SJCRH30 (cell line): ENCODE data around the gene TNRC18. TPM values are rescaled to one million over a fixed set of nuclear protein-coding genes. Genes with fewer than 3 reads are reported as not detected.

ENCODE experiments used
- DNase-seq, 2 experiments: peaks; one replicate each; pipeline ENCODE4 v3.0.0-alpha.2; 2015 to 2020
- H3K27ac ChIP-seq: fragments of 250-450 bp; sonication (Bioruptor Pico); 2 replicates; pipeline ENCODE4 v1.5.1; 2020; ENCODE audit warnings: mild to moderate bottlenecking, moderate library complexity
- H3K27me3 ChIP-seq: fragments of 250-450 bp; sonication (Bioruptor Pico); 2 replicates; pipeline ENCODE4 v1.5.1; 2020; ENCODE audit warnings: mild to moderate bottlenecking, moderate library complexity
- H3K36me3 ChIP-seq: fragments of 250-450 bp; sonication (Bioruptor Pico); 2 replicates; pipeline ENCODE4 v1.5.1; 2020; ENCODE audit warnings: mild to moderate bottlenecking, moderate library complexity
- H3K4me1 ChIP-seq: fragments of 250-450 bp; sonication (Bioruptor Pico); 2 replicates; pipeline ENCODE4 v1.5.1; 2020; ENCODE audit warnings: mild to moderate bottlenecking, moderate library complexity
- H3K4me3 ChIP-seq: fragments of 250-450 bp; sonication (Bioruptor Pico); 2 replicates; pipeline ENCODE4 v1.5.1; 2020; ENCODE audit warnings: mild to moderate bottlenecking, moderate library complexity
- H3K9me3 ChIP-seq: fragments of 250-450 bp; sonication (Bioruptor Pico); replicated peaks from 2 replicates; pipeline ENCODE4 v1.5.1; 2020; ENCODE audit warnings: mild to moderate bottlenecking, moderate library complexity
- total RNA-seq: library from RNA; depleted of rRNA; stranded (reverse); fragments of >200 nt; shearing (Covaris generic); gene quantifications from 2 replicates; pipeline ENCODE4 v1.2.3, GENCODE V29; 2014

The TNRC18 gene
- total RNA-seq, 1 experiment from 2014 or later: 31.1 TPM

- DNase-seq: no peak
- Histone ChIP-seq H3K4me1 (peaks cover 11% of the 10 kb centered on the region), H3K9me3 (no peaks in the 10 kb centered on the region), H3K27ac (no peak overlapping the region), H3K36me3 (no peaks in the 10 kb centered on the region), H3K4me3 (no peak overlapping the region), H3K27me3 (no peaks in the 10 kb centered on the region; the same call in 1 of the 2 replicates)
These were observed 32.8 kb upstream of the TNRC18 start for GRCh38 chr7:5456409-5456808.

- Histone ChIP-seq H3K27ac (no peak overlapping the region), H3K36me3 (no peaks in the 10 kb centered on the region), H3K27me3 (no peaks in the 10 kb centered on the region; the same call in 1 of the 2 replicates), H3K4me3 (no peak overlapping the region), H3K4me1 (peaks cover 18% of the 10 kb centered on the region), H3K9me3 (no peaks in the 10 kb centered on the region)
- no peak for DNase-seq
These were observed 32.1 kb upstream of the TNRC18 start for GRCh38 chr7:5455581-5456219.

GRCh38 chr7:5455175-5455574 lies 31.5 kb upstream of the TNRC18 start:
- Histone ChIP-seq H3K27me3 (no peaks in the 10 kb centered on the region; the same call in 1 of the 2 replicates), H3K4me1 (peaks cover 18% of the 10 kb centered on the region), H3K9me3 (no peaks in the 10 kb centered on the region), H3K36me3 (no peaks in the 10 kb centered on the region), H3K4me3 (no peak overlapping the region), H3K27ac (no peak overlapping the region)
- no peak for DNase-seq

- DNase-seq: no peak
- Histone ChIP-seq H3K27ac (no peak overlapping the region), H3K4me3 (no peak overlapping the region), H3K9me3 (no peaks in the 10 kb centered on the region), H3K36me3 (no peaks in the 10 kb centered on the region), H3K4me1 (peaks cover 18% of the 10 kb centered on the region), H3K27me3 (no peaks in the 10 kb centered on the region; the same call in 1 of the 2 replicates)
These were observed 30.9 kb upstream of the TNRC18 start for GRCh38 chr7:5454485-5454884.

GRCh38 chr7:5453566-5454075 lies 30.0 kb upstream of the TNRC18 start:
- no peak for DNase-seq

GRCh38 chr7:5452937-5453540 lies 29.4 kb upstream of the TNRC18 start:
- Histone ChIP-seq H3K4me1 (peaks cover 18% of the 10 kb centered on the region), H3K36me3 (no peaks in the 10 kb centered on the region), H3K27me3 (no peaks in the 10 kb centered on the region; the same call in 1 of the 2 replicates), H3K9me3 (no peaks in the 10 kb centered on the region), H3K4me3 (peak overlapping the region; percentile 15), H3K27ac (peak overlapping the region; percentile 17; the same call in 1 of the 2 replicates)
- DNase-seq: peak; percentile 97 to 98

More at GRCh38 chr7:5453566-5454075, 30.0 kb upstream of the TNRC18 start:
- no peaks in the 10 kb centered on the region; the same call in 1 of the 2 replicates for H3K27me3 ChIP-seq
- H3K36me3 ChIP-seq: no peaks in the 10 kb centered on the region
- peaks cover 18% of the 10 kb centered on the region for H3K4me1 ChIP-seq
- H3K4me3 ChIP-seq: peak overlapping the region; percentile 15; the same call in 1 of the 2 replicates
- no peaks in the 10 kb centered on the region for H3K9me3 ChIP-seq
- H3K27ac ChIP-seq: no peak overlapping the region

- peak; percentile 40 to 49 for DNase-seq
- Histone ChIP-seq H3K27me3 (no peaks in the 10 kb centered on the region; the same call in 1 of the 2 replicates), H3K36me3 (no peaks in the 10 kb centered on the region), H3K27ac (peak overlapping the region; percentile 17; the same call in 1 of the 2 replicates), H3K4me1 (peaks cover 18% of the 10 kb centered on the region), H3K9me3 (no peaks in the 10 kb centered on the region), H3K4me3 (peak overlapping the region; percentile 4; the same call in 1 of the 2 replicates)
These were observed 28.9 kb upstream of the TNRC18 start for GRCh38 chr7:5452470-5452899.

GRCh38 chr7:5451391-5451790 lies 27.8 kb upstream of the TNRC18 start:
- Histone ChIP-seq H3K27me3 (no peaks in the 10 kb centered on the region), H3K27ac (no peak overlapping the region), H3K36me3 (no peaks in the 10 kb centered on the region), H3K4me1 (peaks cover 18% of the 10 kb centered on the region), H3K4me3 (no peak overlapping the region), H3K9me3 (no peaks in the 10 kb centered on the region)
- DNase-seq: no peak

- H3K36me3 ChIP-seq: no peaks in the 10 kb centered on the region
- H3K4me1 ChIP-seq: peaks cover 18% of the 10 kb centered on the region
- H3K27me3 ChIP-seq: no peaks in the 10 kb centered on the region
- no peak overlapping the region for H3K27ac ChIP-seq
- no peak overlapping the region for H3K4me3 ChIP-seq
- peak; percentile 80 to 82 for DNase-seq
- no peaks in the 10 kb centered on the region for H3K9me3 ChIP-seq
These were observed 27.1 kb upstream of the TNRC18 start for GRCh38 chr7:5450549-5451327.

GRCh38 chr7:5448378-5449037 lies 24.9 kb upstream of the TNRC18 start:
- no peak for DNase-seq
- H3K27me3 ChIP-seq: no peaks in the 10 kb centered on the region

GRCh38 chr7:5445981-5446594 lies 22.5 kb upstream of the TNRC18 start:
- peaks cover 4% of the 10 kb centered on the region; the same call in 1 of the 2 replicates for H3K4me1 ChIP-seq
- H3K9me3 ChIP-seq: no peaks in the 10 kb centered on the region
- DNase-seq: no peak
- H3K27me3 ChIP-seq: no peaks in the 10 kb centered on the region
- H3K4me3 ChIP-seq: no peak overlapping the region
- no peak overlapping the region for H3K27ac ChIP-seq
- no peaks in the 10 kb centered on the region for H3K36me3 ChIP-seq

More at GRCh38 chr7:5448378-5449037, 24.9 kb upstream of the TNRC18 start:
- H3K27ac ChIP-seq: no peak overlapping the region
- peaks cover 18% of the 10 kb centered on the region for H3K4me1 ChIP-seq
- H3K4me3 ChIP-seq: no peak overlapping the region
- H3K36me3 ChIP-seq: no peaks in the 10 kb centered on the region
- no peaks in the 10 kb centered on the region for H3K9me3 ChIP-seq

GRCh38 chr7:5443678-5444077 lies 20.0 kb upstream of the TNRC18 start:
- no peak for DNase-seq
- no peaks in the 10 kb centered on the region for H3K27me3 ChIP-seq
- no peaks in the 10 kb centered on the region for H3K4me1 ChIP-seq
- no peaks in the 10 kb centered on the region for H3K36me3 ChIP-seq
- no peak overlapping the region for H3K4me3 ChIP-seq
- H3K27ac ChIP-seq: no peak overlapping the region
- no peaks in the 10 kb centered on the region for H3K9me3 ChIP-seq

GRCh38 chr7:5442757-5443305 lies 19.2 kb upstream of the TNRC18 start:
- Histone ChIP-seq H3K27me3 (no peaks in the 10 kb centered on the region), H3K27ac (no peak overlapping the region), H3K36me3 (no peaks in the 10 kb centered on the region), H3K9me3 (no peaks in the 10 kb centered on the region), H3K4me1 (no peaks in the 10 kb centered on the region), H3K4me3 (no peak overlapping the region)
- DNase-seq: no peak
